Effector memory CD4-positive, alpha-beta T cell (primary cell): ENCODE data around the gene EXOSC5.
A peak's percentile ranks its signal among the peaks of the same experiment; 100 is the strongest.

Experiments used
- DNase-seq, 3 donors: peaks; one replicate each; pipeline ENCODE4 v3.0.0-alpha.2; 2020
- H3K27ac ChIP-seq: 2 replicates; pipeline ENCODE4 v1.7.0; 2013; ENCODE audit warnings: mild to moderate bottlenecking, low read length, moderate library complexity; ENCODE audit not compliant: insufficient read depth, poor library complexity, severe bottlenecking
- H3K27me3 ChIP-seq: replicated peaks from 2 replicates; pipeline ENCODE4 v1.7.0; 2013; ENCODE audit warnings: mild to moderate bottlenecking, low read length; ENCODE audit not compliant: insufficient read depth, control insufficient read depth, poor library complexity, severe bottlenecking
- H3K36me3 ChIP-seq: 2 replicates; pipeline ENCODE4 v1.7.0; 2013; ENCODE audit warnings: mild to moderate bottlenecking, low read length, moderate library complexity; ENCODE audit not compliant: control insufficient read depth, insufficient read depth
- H3K4me1 ChIP-seq: 2 replicates; pipeline ENCODE4 v1.7.0; 2013; ENCODE audit warnings: low read length, mild to moderate bottlenecking; ENCODE audit not compliant: control insufficient read depth, insufficient read depth, poor library complexity, severe bottlenecking
- H3K4me3 ChIP-seq: 2 replicates; pipeline ENCODE4 v1.7.0; 2013; ENCODE audit warnings: low read length, low read depth, mild to moderate bottlenecking; ENCODE audit not compliant: insufficient read depth, poor library complexity, severe bottlenecking
- H3K9me3 ChIP-seq: 2 replicates; pipeline ENCODE4 v1.7.0; 2013; ENCODE audit warnings: mild to moderate bottlenecking, low read length, moderate library complexity; ENCODE audit not compliant: control insufficient read depth

Gene EXOSC5

DNA sequence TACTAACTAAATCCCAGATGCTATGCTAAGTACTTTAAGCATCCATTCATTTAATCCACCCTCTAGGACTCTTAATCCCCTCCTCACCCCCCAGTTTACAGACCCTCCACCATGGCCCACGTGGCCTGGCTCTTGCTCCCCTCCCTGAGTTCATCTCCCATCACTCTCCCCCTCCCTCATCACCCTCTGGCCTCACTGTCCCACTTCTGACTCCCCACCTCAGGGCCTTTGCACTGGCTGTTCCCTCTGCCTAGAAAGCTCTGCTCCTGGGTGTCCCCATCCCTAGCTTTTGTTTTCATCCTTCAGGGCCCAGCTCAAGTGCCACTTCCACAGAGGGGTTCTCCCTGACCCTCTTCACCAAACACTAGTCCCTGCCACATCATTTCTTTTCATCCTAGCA, 37.4 kb downstream of the EXOSC5 start:
- Histone ChIP-seq H3K4me3 (no peak overlapping the region), H3K9me3 (no peaks in the 10 kb centered on the region), H3K27me3 (no peaks in the 10 kb centered on the region), H3K4me1 (peaks cover 58% of the 10 kb centered on the region), H3K36me3 (no peaks in the 10 kb centered on the region), H3K27ac (no peak overlapping the region)
- DNase-seq: no peak

GRCh38 chr19:41357746-41358145, 39.4 kb downstream of the EXOSC5 start:
- H3K36me3 ChIP-seq: no peaks in the 10 kb centered on the region
- peaks cover 52% of the 10 kb centered on the region for H3K4me1 ChIP-seq
- peak overlapping the region; percentile 10 for H3K4me3 ChIP-seq
- no peak for DNase-seq
- peak overlapping the region; percentile 59 for H3K27ac ChIP-seq
- H3K27me3 ChIP-seq: no peaks in the 10 kb centered on the region
- no peaks in the 10 kb centered on the region for H3K9me3 ChIP-seq

- Histone ChIP-seq H3K27ac (peak overlapping the region; percentile 59), H3K4me1 (peaks cover 47% of the 10 kb centered on the region), H3K36me3 (peaks cover 1% of the 10 kb centered on the region), H3K4me3 (peak overlapping the region; percentile 18), H3K27me3 (no peaks in the 10 kb centered on the region), H3K9me3 (no peaks in the 10 kb centered on the region)
- DNase-seq: no peak
These were observed 40.0 kb downstream of the EXOSC5 start for GRCh38 chr19:41356984-41357739.

DNA sequence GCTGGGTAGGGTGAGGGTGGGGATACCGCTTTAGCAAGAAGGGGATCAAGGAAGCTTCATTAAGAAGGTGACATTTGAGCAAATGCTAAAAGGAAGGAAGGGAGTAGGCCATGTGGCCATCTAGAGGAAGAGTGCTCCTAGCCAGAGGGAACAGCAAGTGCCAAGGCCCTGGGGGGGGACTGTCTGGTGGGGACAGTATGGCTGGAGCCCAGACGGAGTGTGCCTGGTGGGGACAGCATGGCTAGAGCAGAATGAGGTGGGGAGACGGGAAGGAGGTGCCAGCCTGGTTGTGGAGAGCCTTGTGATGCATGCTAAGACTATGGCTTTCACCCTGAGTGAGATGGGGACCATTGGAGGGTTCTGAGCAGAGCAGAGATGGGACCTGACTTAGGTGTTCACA, 41.4 kb downstream of the EXOSC5 start:
- peaks cover 47% of the 10 kb centered on the region for H3K4me1 ChIP-seq
- H3K4me3 ChIP-seq: no peak overlapping the region
- DNase-seq: no peak
- H3K27me3 ChIP-seq: no peaks in the 10 kb centered on the region
- H3K27ac ChIP-seq: peak overlapping the region; percentile 95
- H3K36me3 ChIP-seq: peaks cover 6% of the 10 kb centered on the region
- no peaks in the 10 kb centered on the region for H3K9me3 ChIP-seq

DNA sequence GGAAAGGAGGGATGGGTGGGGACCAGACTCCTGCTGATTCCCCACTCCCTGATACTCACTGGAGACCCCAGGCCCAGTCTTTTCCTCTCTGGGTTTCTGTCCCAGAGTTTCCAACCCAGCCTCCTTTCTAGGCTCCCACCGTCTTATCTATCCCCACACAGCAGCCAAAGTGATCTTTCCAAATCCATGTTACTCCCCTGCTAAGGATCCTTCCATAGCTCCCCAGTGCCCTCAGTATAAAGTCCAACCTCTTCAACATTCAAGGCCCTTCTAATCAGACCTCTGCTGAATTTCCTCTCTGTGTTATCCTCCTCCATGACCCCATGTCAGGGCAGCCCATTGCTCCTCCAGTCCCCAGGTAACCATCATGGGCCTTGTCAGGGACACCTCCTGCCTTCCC, 42.1 kb downstream of the EXOSC5 start:
- Histone ChIP-seq H3K4me1 (peaks cover 53% of the 10 kb centered on the region), H3K27me3 (no peaks in the 10 kb centered on the region), H3K27ac (peak overlapping the region; percentile 95), H3K36me3 (peaks cover 6% of the 10 kb centered on the region), H3K4me3 (no peak overlapping the region), H3K9me3 (no peaks in the 10 kb centered on the region)
- no peak for DNase-seq

DNA sequence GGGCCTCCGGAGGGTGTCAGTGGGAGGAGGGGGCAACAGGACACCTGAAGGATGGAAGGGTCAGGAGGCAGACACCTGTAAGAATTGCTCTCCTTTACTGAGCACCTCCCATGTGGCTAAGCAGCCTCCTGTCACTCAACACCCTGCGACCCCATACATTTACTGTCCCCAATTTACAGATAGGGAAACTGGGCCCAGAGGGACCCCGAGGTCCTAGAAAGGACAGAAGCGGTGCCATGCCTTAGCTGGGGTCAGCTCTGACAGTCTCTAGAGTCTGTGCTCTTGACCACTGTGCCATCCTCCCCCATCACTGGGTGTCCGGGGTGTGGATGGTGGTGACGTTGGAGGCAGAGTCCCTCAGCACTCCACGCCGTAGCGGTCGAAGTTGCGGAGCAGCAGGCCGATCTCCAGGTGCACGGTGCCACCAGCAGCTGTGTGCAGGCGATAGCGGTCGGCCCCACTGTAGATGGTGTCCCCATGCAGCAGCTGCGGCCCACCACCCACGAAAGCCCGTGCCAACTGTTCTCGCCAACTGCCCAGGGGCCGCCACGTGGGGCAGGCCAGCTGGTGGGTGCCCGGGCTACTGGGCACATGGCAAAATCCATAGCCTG, 42.7 kb downstream of the EXOSC5 start:
- peaks cover 6% of the 10 kb centered on the region for H3K36me3 ChIP-seq
- H3K4me1 ChIP-seq: peaks cover 59% of the 10 kb centered on the region
- H3K27me3 ChIP-seq: no peaks in the 10 kb centered on the region

GRCh38 chr19:41353466-41354342, 43.5 kb downstream of the EXOSC5 start, which contains the start of gene TGFB1:
Gene TGFB1 (minus strand): TSS chr19:41353922. CDS start chr19:41353044, 878 bp downstream.
- peaks cover 6% of the 10 kb centered on the region for H3K36me3 ChIP-seq
- H3K9me3 ChIP-seq: no peaks in the 10 kb centered on the region
- peak; percentile 92 to 95 (median 92) for DNase-seq
- peak within 1 kb of the TSS; percentile 99 for H3K4me3 ChIP-seq
- peaks cover 66% of the 10 kb centered on the region for H3K4me1 ChIP-seq
- H3K27ac ChIP-seq: peak within 1 kb of the TSS; percentile 95
- no peaks in the 10 kb centered on the region for H3K27me3 ChIP-seq

More for the DNA sequence above, 42.7 kb downstream of the EXOSC5 start:
- no peak overlapping the region for H3K4me3 ChIP-seq
- no peaks in the 10 kb centered on the region for H3K9me3 ChIP-seq
- DNase-seq: no peak
- peak overlapping the region; percentile 95 for H3K27ac ChIP-seq

- H3K4me1 ChIP-seq: peaks cover 62% of the 10 kb centered on the region
- H3K9me3 ChIP-seq: no peaks in the 10 kb centered on the region
- H3K36me3 ChIP-seq: peaks cover 10% of the 10 kb centered on the region
- peak; percentile 63 to 70 (median 65) for DNase-seq
- peak overlapping the region; percentile 99 for H3K4me3 ChIP-seq
- no peaks in the 10 kb centered on the region for H3K27me3 ChIP-seq
- peak overlapping the region; percentile 95 for H3K27ac ChIP-seq
These were observed 44.3 kb downstream of the EXOSC5 start for GRCh38 chr19:41352609-41353465.

DNA sequence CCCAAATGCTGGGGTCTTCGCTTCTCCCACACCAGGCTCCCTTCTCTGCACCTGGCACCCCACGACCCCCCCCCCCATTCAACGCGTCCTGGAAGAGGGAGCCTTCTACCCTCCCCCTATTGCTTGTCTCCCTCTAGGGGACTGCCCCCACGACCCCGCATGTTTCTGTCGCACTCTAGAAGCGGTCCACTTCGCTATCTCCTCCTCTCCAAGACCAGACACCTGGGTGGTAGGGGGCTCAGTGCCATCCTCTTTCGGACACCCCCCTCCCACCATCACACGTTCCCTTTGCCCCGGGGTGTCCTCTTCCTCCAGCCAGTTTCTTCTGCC, 44.9 kb downstream of the EXOSC5 start:
- Histone ChIP-seq H3K4me1 (peaks cover 57% of the 10 kb centered on the region), H3K36me3 (peaks cover 13% of the 10 kb centered on the region), H3K9me3 (no peaks in the 10 kb centered on the region), H3K27ac (peak overlapping the region; percentile 95), H3K27me3 (no peaks in the 10 kb centered on the region), H3K4me3 (peak overlapping the region; percentile 99)
- no peak for DNase-seq
